Measurements from ENCODE around the gene AMACR. TPM values are rescaled to one million over a fixed set of nuclear protein-coding genes. Genes with fewer than 3 reads are reported as not detected.

The AMACR gene
- total and polyA plus RNA-seq, 5 experiments from 2014 or later = 4.8 to 9.1 (median 5.9) TPM

DNA sequence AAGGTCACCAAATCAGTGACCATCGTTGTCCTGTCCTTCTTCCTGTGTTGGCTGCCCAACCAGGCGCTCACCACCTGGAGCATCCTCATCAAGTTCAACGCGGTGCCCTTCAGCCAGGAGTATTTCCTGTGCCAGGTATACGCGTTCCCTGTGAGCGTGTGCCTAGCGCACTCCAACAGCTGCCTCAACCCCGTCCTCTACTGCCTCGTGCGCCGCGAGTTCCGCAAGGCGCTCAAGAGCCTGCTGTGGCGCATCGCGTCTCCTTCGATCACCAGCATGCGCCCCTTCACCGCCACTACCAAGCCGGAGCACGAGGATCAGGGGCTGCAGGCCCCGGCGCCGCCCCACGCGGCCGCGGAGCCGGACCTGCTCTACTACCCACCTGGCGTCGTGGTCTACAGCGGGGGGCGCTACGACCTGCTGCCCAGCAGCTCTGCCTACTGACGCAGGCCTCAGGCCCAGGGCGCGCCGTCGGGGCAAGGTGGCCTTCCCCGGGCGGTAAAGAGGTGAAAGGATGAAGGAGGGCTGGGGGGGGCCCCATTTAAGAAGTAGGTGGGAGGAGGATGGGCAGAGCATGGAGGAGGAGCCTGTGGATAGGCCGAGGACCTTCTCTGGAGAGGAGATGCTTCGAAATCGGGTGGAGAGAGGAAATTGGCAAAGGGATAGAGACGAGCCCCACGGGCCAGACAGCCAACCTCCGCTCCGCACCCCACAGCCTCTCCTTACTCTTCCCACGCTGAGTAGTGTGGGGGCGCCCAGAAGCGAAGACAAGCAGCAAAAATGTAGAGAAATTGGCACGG lies 69.9 kb downstream of the AMACR start:
- H3K36me3 Mint-ChIP-seq = no peaks in the 10 kb centered on the region
- H3K27ac Mint-ChIP-seq = peak overlapping the region in 1 of 10 donors; percentile 26
- H3K4me3 Mint-ChIP-seq = no peak overlapping the region
- peaks cover 20 to 75% (median 51%) of the 10 kb centered on the region in 5 donors for H3K27me3 Mint-ChIP-seq
- H3K9me3 Mint-ChIP-seq = no peaks in the 10 kb centered on the region
- peaks cover 0 to 8% (median 0%) of the 10 kb centered on the region in 4 donors for H3K4me1 Mint-ChIP-seq
- POLR2A ChIA-PET = no interaction called here
- DNase-seq (no peak), ATAC-seq (no peak)

DNA sequence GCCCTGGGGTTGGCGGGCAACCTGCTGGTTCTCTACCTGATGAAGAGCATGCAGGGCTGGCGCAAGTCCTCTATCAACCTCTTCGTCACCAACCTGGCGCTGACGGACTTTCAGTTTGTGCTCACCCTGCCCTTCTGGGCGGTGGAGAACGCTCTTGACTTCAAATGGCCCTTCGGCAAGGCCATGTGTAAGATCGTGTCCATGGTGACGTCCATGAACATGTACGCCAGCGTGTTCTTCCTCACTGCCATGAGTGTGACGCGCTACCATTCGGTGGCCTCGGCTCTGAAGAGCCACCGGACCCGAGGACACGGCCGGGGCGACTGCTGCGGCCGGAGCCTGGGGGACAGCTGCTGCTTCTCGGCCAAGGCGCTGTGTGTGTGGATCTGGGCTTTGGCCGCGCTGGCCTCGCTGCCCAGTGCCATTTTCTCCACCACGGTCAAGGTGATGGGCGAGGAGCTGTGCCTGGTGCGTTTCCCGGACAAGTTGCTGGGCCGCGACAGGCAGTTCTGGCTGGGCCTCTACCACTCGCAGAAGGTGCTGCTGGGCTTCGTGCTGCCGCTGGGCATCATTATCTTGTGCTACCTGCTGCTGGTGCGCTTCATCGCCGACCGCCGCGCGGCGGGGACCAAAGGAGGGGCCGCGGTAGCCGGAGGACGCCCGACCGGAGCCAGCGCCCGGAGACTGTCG lies 70.7 kb downstream of the AMACR start:
- H3K27me3 Mint-ChIP-seq = peaks cover 20 to 73% (median 49%) of the 10 kb centered on the region in 5 donors
- POLR2A ChIA-PET = no interaction called here

DNA sequence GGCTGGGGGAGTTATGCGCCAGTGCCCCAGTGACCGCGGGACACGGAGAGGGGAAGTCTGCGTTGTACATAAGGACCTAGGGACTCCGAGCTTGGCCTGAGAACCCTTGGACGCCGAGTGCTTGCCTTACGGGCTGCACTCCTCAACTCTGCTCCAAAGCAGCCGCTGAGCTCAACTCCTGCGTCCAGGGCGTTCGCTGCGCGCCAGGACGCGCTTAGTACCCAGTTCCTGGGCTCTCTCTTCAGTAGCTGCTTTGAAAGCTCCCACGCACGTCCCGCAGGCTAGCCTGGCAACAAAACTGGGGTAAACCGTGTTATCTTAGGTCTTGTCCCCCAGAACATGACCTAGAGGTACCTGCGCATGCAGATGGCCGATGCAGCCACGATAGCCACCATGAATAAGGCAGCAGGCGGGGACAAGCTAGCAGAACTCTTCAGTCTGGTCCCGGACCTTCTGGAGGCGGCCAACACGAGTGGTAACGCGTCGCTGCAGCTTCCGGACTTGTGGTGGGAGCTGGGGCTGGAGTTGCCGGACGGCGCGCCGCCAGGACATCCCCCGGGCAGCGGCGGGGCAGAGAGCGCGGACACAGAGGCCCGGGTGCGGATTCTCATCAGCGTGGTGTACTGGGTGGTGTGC lies 71.4 kb downstream of the AMACR start, which contains the start of gene RXFP3:
Gene RXFP3 (plus strand): TSS at position 6 of the 636 bp plus-strand sequence. CDS start 355 bp downstream, at position 361.
- peak within 1 kb of the TSS in 2 of 10 donors; percentile 25 to 31 for H3K4me3 Mint-ChIP-seq
- H3K4me1 Mint-ChIP-seq = peaks cover 0 to 8% (median 0%) of the 10 kb centered on the region in 4 donors
- no peaks in the 10 kb centered on the region for H3K9me3 Mint-ChIP-seq
- no peaks in the 10 kb centered on the region for H3K36me3 Mint-ChIP-seq
- ATAC-seq = no peak
- POLR2A ChIA-PET = no interaction called here
- H3K27ac Mint-ChIP-seq = peak within 1 kb of the TSS in 1 of 10 donors; percentile 34
- no peak for DNase-seq
- H3K27me3 Mint-ChIP-seq = peaks cover 18 to 73% (median 49%) of the 10 kb centered on the region in 5 donors

More for the DNA sequence above, 70.7 kb downstream of the AMACR start:
- Mint-ChIP-seq H3K36me3 (no peaks in the 10 kb centered on the region), H3K27ac (no peak overlapping the region), H3K9me3 (no peaks in the 10 kb centered on the region), H3K4me3 (no peak overlapping the region), H3K4me1 (peaks cover 0 to 8% (median 0%) of the 10 kb centered on the region in 4 donors)
- no peak for ATAC-seq
- no peak for DNase-seq

Other genes starting within 250 kb of the AMACR start
- under 1 TPM in 1 of 2 experiments, not detected in 1; 0.05 TPM for gene ADAMTS12, start 116.1 kb downstream of the AMACR start, total RNA-seq
- not detected for gene ADAMTS12, start 116.1 kb downstream of the AMACR start, polyA plus RNA-seq
- not detected for gene RXFP3, start 71.7 kb downstream of the AMACR start, total RNA-seq
- not detected for gene RXFP3, start 71.7 kb downstream of the AMACR start, polyA plus RNA-seq
- gene SLC45A2, start 23.4 kb downstream of the AMACR start, total RNA-seq = under 1 TPM in 1 of 2 experiments, not detected in 1; 0.93 TPM
- gene SLC45A2, start 23.4 kb downstream of the AMACR start, polyA plus RNA-seq = not detected
- 1 to 10 TPM; 5.7 to 7.4 TPM for gene C1QTNF3, start 35.2 kb upstream of the AMACR start, total RNA-seq
- gene C1QTNF3, start 35.2 kb upstream of the AMACR start, polyA plus RNA-seq = under 1 TPM; 0.08 to 0.38 (median 0.36) TPM